GM23248 (cell line): ENCODE results near the gene APC.

Experiments used
- EZH2 ChIP-seq: fragments of 200-600 bp; sonication (generic); IDR thresholded peaks from 2 replicates; pipeline ENCODE4 v1.6.1; 2018; ENCODE audit warnings: antibody characterized with exemption, mild to moderate bottlenecking; ENCODE audit not compliant: insufficient read depth, poor library complexity, severe bottlenecking
- EZH2phosphoT487 ChIP-seq: fragments of 200-600 bp; sonication (generic); IDR thresholded peaks from 2 replicates; pipeline ENCODE4 v1.6.1; 2018; ENCODE audit warnings: antibody characterized with exemption, moderate library complexity, mild to moderate bottlenecking, low read depth; ENCODE audit not compliant: insufficient read depth

DNA sequence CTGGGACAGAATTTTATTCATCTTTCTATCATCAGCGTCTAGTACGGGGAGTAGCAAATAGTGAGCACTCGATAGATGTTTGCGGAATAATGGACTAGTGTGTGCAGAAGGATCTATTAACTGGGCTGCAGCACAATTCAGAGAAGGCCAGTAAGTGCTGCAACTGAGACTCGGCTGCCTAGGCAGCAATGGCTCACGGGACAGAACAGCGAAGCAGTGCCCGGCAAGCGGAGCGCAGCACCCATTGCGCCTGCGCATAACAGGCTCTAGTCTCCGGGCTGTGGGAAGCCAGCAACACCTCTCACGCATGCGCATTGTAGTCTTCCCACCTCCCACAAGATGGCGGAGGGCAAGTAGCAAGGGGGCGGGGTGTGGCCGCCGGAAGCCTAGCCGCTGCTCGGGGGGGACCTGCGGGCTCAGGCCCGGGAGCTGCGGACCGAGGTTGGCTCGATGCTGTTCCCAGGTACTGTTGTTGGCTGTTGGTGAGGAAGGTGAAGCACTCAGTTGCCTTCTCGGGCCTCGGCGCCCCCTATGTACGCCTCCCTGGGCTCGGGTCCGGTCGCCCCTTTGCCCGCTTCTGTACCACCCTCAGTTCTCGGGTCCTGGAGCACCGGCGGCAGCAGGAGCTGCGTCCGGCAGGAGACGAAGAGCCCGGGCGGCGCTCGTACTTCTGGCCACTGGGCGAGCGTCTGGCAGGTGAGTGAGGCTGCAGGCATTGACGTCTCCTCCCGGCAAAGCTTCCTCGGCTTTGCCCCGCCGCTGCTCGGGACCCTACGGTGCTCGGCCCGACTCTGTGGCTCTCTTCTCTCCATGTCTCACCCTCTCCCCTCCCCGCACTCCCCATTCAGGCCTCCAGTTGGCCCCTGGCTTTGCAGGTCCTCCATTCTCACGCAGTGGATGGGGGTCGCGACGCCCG is 30.2 kb upstream of the APC start:
- TF ChIP-seq EZH2 (no peak), EZH2phosphoT487 (no peak)
